Measurements from ENCODE around the gene RPUSD1.

- TF ChIP-seq, protein P1, sequence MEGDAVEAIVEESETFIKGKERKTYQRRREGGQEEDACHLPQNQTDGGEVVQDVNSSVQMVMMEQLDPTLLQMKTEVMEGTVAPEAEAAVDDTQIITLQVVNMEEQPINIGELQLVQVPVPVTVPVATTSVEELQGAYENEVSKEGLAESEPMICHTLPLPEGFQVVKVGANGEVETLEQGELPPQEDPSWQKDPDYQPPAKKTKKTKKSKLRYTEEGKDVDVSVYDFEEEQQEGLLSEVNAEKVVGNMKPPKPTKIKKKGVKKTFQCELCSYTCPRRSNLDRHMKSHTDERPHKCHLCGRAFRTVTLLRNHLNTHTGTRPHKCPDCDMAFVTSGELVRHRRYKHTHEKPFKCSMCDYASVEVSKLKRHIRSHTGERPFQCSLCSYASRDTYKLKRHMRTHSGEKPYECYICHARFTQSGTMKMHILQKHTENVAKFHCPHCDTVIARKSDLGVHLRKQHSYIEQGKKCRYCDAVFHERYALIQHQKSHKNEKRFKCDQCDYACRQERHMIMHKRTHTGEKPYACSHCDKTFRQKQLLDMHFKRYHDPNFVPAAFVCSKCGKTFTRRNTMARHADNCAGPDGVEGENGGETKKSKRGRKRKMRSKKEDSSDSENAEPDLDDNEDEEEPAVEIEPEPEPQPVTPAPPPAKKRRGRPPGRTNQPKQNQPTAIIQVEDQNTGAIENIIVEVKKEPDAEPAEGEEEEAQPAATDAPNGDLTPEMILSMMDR (IDR thresholded peaks at IDR 0.05), result no peak
- TF ChIP-seq POLR2A (IDR thresholded peaks at IDR 0.05), result no peak
- no peak for TF ChIP-seq EP300 (IDR thresholded peaks at IDR 0.05; ENCODE audit: low read depth)
These were observed 46.1 kb downstream of the RPUSD1 start for GRCh38 chr16:741986-742629.

All from transverse colon (tissue), 3 donors.